HUES6 (cell line): Measurements from ENCODE around the gene RDH12.

Experiments
- H3K27ac ChIP-seq: 2 replicates; pipeline ENCODE4 v1.7.0; 2013; ENCODE audit warnings: low read depth, mild to moderate bottlenecking, low read length, inconsistent platforms
- H3K27me3 ChIP-seq: 2 replicates; pipeline ENCODE4 v1.6.1; 2013; ENCODE audit warnings: low read length; ENCODE audit not compliant: control insufficient read depth, insufficient read depth
- H3K36me3 ChIP-seq: 2 replicates; pipeline ENCODE4 v1.6.1; 2013; ENCODE audit warnings: low read length; ENCODE audit not compliant: control insufficient read depth, insufficient read depth
- H3K4me1 ChIP-seq: 2 replicates; pipeline ENCODE4 v1.6.1; 2013; ENCODE audit warnings: low read length; ENCODE audit not compliant: control insufficient read depth, insufficient read depth
- H3K4me3 ChIP-seq: 2 replicates; pipeline ENCODE4 v1.5.1; 2013; ENCODE audit warnings: low read depth, low read length
- H3K9ac ChIP-seq: one replicate; pipeline ENCODE4 v1.6.1; 2013; ENCODE audit warnings: mild to moderate bottlenecking, low read length
- H3K9me3 ChIP-seq: 2 replicates; pipeline ENCODE4 v1.6.1; 2013; ENCODE audit warnings: low read depth, low read length; ENCODE audit not compliant: control insufficient read depth, insufficient read depth

RDH12 gene

DNA sequence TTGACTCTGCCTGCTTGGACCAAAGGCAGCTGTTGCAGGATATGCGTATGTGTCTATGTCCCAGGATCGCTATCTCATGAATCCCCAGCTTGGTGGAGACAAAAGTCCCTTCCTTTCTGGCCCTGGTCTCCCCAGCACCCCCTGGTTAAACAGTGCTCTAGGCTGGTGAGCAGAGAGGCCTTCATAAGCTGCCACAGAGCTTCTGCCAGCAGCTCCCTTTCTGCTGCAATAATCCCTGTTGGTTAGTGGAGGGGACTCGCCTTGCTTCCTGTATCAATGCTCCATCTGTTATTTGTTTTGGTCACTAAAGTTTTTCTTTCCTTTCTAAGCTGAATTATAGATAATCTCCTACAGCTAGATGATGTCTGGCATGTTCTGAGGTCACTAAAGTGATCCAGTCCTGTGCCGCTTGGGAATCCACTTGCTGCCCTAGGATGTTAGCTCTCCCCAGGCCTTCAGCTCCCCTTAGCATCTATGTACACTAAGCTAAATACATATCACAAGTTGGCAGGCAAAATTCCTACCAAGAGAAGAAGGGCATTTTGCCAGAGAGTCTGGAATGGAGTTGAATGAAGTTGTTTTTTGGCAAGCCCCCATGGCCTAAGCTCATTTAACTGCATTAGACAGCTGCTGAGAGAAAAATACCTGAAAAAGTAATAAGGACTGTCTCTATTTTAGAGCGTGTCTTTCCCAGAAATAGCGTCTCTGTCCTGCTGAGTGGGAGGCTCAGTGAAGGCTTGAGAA lies 47.8 kb downstream of the RDH12 start:
- H3K27ac ChIP-seq, result no peak overlapping the region
- H3K9ac ChIP-seq, result no peak overlapping the region
- no peaks in the 10 kb centered on the region for H3K9me3 ChIP-seq
- H3K27me3 ChIP-seq, result no peaks in the 10 kb centered on the region
- peaks cover 72% of the 10 kb centered on the region for H3K36me3 ChIP-seq
- no peak overlapping the region for H3K4me3 ChIP-seq
- no peaks in the 10 kb centered on the region for H3K4me1 ChIP-seq

DNA sequence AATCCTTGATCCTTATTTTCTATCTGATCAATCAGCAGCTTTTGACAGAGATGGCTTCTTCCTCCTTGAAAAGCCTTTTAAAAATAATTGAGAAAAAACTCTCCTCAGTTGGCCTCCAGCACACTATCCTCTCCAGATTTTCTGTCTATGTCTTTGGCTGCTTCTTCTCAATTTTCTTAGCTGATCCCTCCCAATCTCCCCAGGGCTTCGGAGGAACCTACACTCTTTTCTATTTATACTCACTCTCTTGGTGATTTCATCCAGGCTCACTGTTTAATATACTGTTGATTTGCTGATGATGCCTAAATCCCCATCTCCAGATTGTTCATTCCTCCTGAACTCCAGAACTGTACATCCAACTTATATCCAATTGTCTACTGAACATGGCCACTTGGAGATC lies 54.8 kb downstream of the RDH12 start:
- no peaks in the 10 kb centered on the region for H3K4me1 ChIP-seq
- no peak overlapping the region for H3K4me3 ChIP-seq
- no peaks in the 10 kb centered on the region for H3K9me3 ChIP-seq
- peaks cover 73% of the 10 kb centered on the region for H3K36me3 ChIP-seq
- H3K27me3 ChIP-seq, result no peaks in the 10 kb centered on the region
- no peak overlapping the region for H3K9ac ChIP-seq
- H3K27ac ChIP-seq, result no peak overlapping the region

DNA sequence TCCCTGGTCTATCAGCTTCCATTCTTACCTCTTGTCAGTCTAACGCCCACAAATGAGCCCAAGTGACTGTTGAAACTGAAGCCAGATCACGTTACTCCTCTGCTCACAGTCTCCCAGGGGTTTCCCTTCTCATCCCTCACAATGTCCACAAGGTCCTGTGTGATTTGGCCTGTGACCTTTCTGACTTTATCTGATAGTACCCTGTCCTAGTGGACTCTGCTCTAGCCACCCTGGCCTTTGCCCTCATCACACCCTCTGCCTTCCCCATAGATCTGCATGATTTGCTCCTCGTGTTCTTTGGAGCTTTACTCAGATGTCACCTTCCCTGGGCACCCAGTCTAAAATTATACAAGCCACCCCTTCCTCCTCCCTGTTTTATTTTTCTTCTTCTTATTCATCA lies 55.5 kb downstream of the RDH12 start:
- Histone ChIP-seq H3K9ac (no peak overlapping the region), H3K9me3 (no peaks in the 10 kb centered on the region), H3K27ac (no peak overlapping the region), H3K4me1 (no peaks in the 10 kb centered on the region), H3K27me3 (no peaks in the 10 kb centered on the region), H3K4me3 (no peak overlapping the region), H3K36me3 (peaks cover 73% of the 10 kb centered on the region)

DNA sequence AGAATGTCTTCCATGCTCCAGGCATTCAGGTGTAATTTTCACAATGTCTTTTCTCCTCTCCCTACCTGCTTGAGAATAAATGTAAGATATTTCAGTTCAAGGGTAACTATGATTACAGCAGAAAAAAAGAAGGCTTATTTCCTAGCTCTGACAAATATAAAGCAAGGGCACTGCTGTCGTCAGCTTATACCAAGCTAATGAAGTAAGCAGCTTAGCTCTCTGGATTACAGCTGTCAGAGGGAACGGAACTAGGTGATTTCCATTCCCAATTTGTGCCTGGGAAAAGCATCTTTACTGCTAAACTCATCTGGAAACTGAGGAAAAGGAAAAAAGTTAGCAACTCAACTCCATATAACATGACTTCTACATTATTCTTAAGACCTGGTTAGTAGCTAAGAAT lies 58.2 kb downstream of the RDH12 start:
- Histone ChIP-seq H3K4me3 (no peak overlapping the region), H3K9me3 (no peaks in the 10 kb centered on the region), H3K9ac (no peak overlapping the region), H3K36me3 (peaks cover 72% of the 10 kb centered on the region), H3K4me1 (no peaks in the 10 kb centered on the region), H3K27ac (no peak overlapping the region), H3K27me3 (no peaks in the 10 kb centered on the region)

DNA sequence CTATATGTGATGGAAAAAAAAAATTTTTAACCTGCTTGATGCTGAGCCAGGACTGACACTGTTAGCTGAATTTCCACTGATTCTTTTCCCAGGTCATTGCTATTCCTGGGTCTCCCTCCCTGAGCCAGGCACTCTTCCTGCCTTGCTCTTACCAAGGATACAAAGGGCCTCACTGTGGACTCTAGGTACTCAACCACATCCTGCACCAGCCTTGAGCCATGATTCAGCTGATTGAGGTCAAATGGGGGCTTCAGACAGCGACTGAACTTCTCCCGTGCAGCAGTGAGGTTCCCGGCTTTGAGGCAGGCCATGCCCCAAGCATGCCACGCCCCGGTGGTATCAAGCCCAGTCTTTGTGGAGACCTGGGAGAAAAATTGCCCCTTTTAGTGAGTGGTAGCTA lies 60.4 kb downstream of the RDH12 start:
- Histone ChIP-seq H3K4me3 (no peak overlapping the region), H3K36me3 (peaks cover 78% of the 10 kb centered on the region), H3K27me3 (no peaks in the 10 kb centered on the region), H3K27ac (no peak overlapping the region), H3K9ac (no peak overlapping the region), H3K4me1 (no peaks in the 10 kb centered on the region), H3K9me3 (no peaks in the 10 kb centered on the region)

DNA sequence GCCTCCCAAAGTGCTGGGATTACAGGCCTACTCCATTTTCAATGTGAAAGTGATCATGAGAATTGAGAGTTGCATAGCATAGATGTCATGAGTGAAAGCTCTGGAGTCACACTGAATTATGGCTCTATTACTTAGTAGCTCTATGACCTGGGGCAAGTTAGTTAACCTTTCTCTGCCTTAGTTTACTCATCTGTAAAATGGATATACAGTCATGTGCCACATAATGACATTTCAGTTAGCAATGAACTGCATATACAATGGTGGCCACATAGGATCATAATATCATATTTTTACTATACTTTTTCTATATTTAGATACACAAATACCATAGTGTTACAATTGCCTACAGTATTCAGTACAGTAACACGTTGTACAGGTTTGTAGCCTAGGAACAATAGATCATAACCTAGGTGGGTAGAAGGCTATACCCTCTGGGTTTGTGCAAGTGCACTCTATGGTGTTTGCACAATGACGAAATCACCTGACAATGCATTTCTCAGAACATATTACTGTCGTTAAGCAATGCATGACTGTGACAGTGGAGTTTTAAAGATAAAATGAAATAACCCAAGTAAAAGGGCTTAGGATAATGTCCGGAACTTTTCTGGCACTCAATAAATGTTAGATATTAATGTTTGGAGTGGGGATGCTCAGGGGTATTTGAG lies 61.6 kb downstream of the RDH12 start:
- H3K27me3 ChIP-seq, result no peaks in the 10 kb centered on the region
- no peak overlapping the region for H3K27ac ChIP-seq
- no peak overlapping the region for H3K9ac ChIP-seq
- no peak overlapping the region for H3K4me3 ChIP-seq
- H3K9me3 ChIP-seq, result no peaks in the 10 kb centered on the region
- H3K4me1 ChIP-seq, result no peaks in the 10 kb centered on the region
- H3K36me3 ChIP-seq, result peaks cover 85% of the 10 kb centered on the region

DNA sequence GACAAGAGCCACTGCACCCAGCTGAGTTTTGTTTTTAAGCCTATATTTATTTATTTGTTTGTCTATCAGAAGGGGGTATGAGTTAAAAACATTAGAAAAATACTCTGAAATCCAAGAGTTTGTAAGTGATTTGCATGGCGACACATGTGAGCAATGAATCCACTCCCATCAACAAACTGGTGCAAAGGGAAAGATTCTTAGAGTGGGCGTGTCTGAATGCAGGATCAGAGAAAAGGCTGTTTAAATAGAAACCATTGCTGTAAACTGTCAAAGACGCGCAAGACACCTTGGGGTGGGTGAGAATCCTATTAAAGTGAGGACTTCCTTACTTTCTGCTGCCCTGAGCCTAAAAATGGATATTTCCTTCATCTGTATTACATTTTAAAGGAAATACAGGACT lies 62.8 kb downstream of the RDH12 start:
- Histone ChIP-seq H3K9ac (no peak overlapping the region), H3K36me3 (peaks cover 97% of the 10 kb centered on the region), H3K9me3 (no peaks in the 10 kb centered on the region), H3K4me1 (no peaks in the 10 kb centered on the region), H3K4me3 (no peak overlapping the region), H3K27ac (no peak overlapping the region), H3K27me3 (no peaks in the 10 kb centered on the region)

DNA sequence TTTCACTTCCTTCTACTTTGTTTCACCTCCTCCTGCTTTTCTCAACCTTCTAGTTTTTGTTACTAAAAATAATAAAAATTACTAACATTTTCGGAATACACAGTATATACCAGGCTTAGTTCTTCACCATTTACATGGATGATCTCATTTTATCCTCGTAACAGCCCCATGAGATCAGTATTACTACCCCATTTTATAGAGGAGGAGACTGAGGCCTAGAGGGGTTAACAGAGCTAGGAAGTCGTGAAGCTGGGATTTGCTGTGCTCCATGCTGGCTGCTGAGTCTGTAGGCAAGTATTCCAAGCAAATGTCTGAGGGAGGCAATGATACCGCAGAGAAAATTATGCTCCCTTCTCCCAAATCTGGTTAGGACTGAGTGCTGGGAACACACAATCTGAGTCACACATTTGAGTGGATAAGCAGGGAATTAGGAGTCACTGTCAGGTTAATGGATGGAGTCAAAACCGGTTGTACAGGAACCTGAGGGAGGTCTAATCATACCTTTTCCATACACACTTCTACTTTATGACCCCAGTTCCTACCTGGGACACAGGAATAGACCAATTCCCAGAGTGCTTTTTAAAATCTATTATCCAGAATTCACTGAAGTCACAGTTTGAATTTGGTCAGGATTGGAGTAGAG lies 63.6 kb downstream of the RDH12 start:
- Histone ChIP-seq H3K9me3 (no peaks in the 10 kb centered on the region), H3K27ac (no peak overlapping the region), H3K9ac (no peak overlapping the region), H3K4me1 (no peaks in the 10 kb centered on the region), H3K27me3 (no peaks in the 10 kb centered on the region), H3K4me3 (no peak overlapping the region), H3K36me3 (peaks cover 97% of the 10 kb centered on the region)

DNA sequence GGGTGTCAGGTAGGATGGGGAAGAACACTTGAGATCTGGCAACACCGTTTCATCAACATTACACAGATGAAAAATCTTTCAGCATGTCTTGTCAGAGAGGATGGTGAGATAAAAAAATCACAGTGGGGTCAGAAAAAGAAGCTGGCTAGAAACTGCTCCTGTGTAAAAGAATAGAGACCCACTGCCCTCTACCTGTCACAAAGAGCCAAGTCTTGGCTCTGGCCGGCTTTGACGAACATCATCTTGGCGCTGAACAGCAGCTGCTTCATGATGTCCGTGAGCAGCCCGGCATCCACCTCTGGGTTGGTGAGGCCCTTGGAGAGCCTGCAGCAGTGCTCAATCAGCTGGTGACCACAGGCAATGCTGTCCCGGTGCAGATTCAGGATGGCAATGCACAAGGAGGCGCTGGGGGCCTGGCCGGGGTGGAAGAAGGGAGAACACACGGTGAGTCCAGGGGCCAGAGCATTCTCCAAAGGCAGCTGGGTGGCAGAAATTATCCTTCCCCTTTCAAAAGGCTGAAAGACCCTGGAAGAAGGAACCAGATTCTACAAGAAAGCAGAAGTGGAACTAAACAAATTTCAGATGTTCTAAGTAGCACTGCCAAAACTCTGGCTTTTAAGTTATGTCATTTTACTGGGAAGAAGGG lies 64.5 kb downstream of the RDH12 start:
- H3K9ac ChIP-seq, result no peak overlapping the region
- peaks cover 97% of the 10 kb centered on the region for H3K36me3 ChIP-seq
- H3K4me3 ChIP-seq, result no peak overlapping the region
- H3K9me3 ChIP-seq, result no peaks in the 10 kb centered on the region
- H3K27me3 ChIP-seq, result no peaks in the 10 kb centered on the region
- H3K4me1 ChIP-seq, result no peaks in the 10 kb centered on the region
- no peak overlapping the region for H3K27ac ChIP-seq

DNA sequence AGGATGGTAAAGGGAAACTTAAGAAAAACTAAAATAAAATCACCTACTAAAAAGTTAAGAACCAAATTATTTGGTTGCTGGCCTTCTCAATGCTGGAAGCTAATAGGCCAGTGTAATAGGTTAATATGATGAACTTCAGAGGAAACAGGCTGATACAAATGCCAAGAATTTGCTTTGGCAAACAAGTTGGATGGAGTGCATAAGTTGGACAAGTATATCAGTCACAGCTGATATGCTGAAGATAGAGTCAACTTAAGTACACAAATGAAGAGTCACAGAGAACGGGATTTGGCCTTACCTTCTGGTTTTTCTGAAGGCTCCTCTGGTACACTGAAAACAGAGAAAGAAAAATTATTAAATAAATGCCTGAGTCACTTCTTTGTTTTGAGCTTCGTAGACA lies 66.5 kb downstream of the RDH12 start:
- H3K27ac ChIP-seq, result no peak overlapping the region
- peaks cover 97% of the 10 kb centered on the region for H3K36me3 ChIP-seq
- H3K4me3 ChIP-seq, result no peak overlapping the region
- no peaks in the 10 kb centered on the region for H3K27me3 ChIP-seq
- no peaks in the 10 kb centered on the region for H3K9me3 ChIP-seq
- no peaks in the 10 kb centered on the region for H3K4me1 ChIP-seq
- H3K9ac ChIP-seq, result no peak overlapping the region

DNA sequence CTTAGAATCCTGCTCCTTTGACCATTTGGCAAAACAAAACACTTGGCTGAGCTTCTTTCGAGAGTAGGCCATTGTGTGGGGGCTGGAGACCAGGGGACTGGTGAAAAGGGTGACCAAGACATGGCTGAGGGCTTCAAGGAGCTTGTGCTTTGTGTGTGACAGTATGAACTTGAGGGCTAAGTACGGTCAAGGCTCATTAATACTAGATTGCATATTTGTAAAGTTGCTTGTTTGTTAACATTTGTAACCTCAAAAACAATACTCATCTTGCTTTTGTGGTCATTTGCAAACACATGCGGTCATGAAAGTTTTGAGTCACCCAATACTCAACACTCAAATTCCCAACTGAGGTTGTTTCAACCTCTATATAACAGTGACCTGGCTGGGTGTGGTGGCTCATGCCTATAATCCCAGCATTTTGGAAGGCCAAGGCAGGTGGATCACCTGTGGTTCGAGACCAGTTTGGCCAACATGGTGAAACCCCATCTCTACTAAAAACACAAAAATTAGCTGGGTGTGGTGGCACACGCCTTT lies 72.2 kb downstream of the RDH12 start:
- H3K36me3 ChIP-seq, result peaks cover 96% of the 10 kb centered on the region
- H3K27me3 ChIP-seq, result no peaks in the 10 kb centered on the region
- no peak overlapping the region for H3K9ac ChIP-seq
- H3K9me3 ChIP-seq, result no peaks in the 10 kb centered on the region
- no peak overlapping the region for H3K4me3 ChIP-seq
- no peaks in the 10 kb centered on the region for H3K4me1 ChIP-seq
- H3K27ac ChIP-seq, result no peak overlapping the region
